Lower leg skin (tissue), 3 donors: ENCODE results near the gene SHPK.

Experiments used
- CTCF ChIP-seq, 3 donors: fragments of 450-650 bp; IDR thresholded peaks; one replicate each; pipeline ENCODE4 v1.5.1; 2016; ENCODE audit warnings: antibody characterized with exemption in 3 of 3, mild to moderate bottlenecking in 3 of 3, moderate library complexity in 2 of 3
- POLR2A ChIP-seq, 2 donors: fragments of 450-650 bp; IDR thresholded peaks; one replicate each; pipeline ENCODE4 v1.6.1; 2016 to 2017; ENCODE audit warnings: antibody characterized with exemption in 2 of 2, mild to moderate bottlenecking in 1 of 2, moderate library complexity in 1 of 2

- TF ChIP-seq CTCF (IDR thresholded peaks at IDR 0.05) (no peak), POLR2A (IDR thresholded peaks at IDR 0.05) (no peak)
These were observed 33.6 kb downstream of the SHPK start for GRCh38 chr17:3602499-3602898.
